ENCODE results near the gene ADARB1. TPM values are rescaled to one million over a fixed set of nuclear protein-coding genes. Genes with fewer than 3 reads are reported as not detected.

The ADARB1 gene
- total and polyA plus RNA-seq, 8 donors, result 3.2 to 33.9 (median 9.4) TPM

GRCh38 chr21:45158491-45159423 is 84.4 kb downstream of the ADARB1 start:
- no peak overlapping the region for H3K27ac ChIP-seq
- H3K9me3 ChIP-seq, result no peaks in the 10 kb centered on the region
- intact Hi-C loops (cut with DNase I; ENCODE audit: low total_unique reads), result no loop called here
- TF ChIP-seq POLR2A (IDR thresholded peaks at IDR 0.05), result no peak
- no peak for TF ChIP-seq EP300 (IDR thresholded peaks at IDR 0.05)
- WGBS, 5 donors, result 81 to 86% (median 84%) methylated on average over 14 to 16 of the region's 16 CpGs
- peaks cover 0 to 18% (median 0%) of the 10 kb centered on the region in 4 donors for H3K36me3 ChIP-seq
- peaks cover 0 to 40% (median 7%) of the 10 kb centered on the region in 4 donors for H3K4me1 ChIP-seq
- H3K4me3 ChIP-seq, result no peak overlapping the region
- no peak for DNase-seq
- H3K27me3 ChIP-seq, result no peaks in the 10 kb centered on the region

GRCh38 chr21:45160198-45160597 is 85.8 kb downstream of the ADARB1 start:
- TF ChIP-seq POLR2AphosphoS5 (IDR thresholded peaks at IDR 0.05) (no peak), CTCF (IDR thresholded peaks at IDR 0.05) (no peak), POLR2A (IDR thresholded peaks at IDR 0.05) (no peak), EP300 (IDR thresholded peaks at IDR 0.05) (no peak)
- no peaks in the 10 kb centered on the region for H3K27me3 ChIP-seq
- 92 to 99% (median 97%) methylated on average over 7 of the region's 7 CpGs for WGBS, 5 donors
- no peak for DNase-seq
- no peaks in the 10 kb centered on the region for H3K9me3 ChIP-seq
- no peak overlapping the region for H3K4me3 ChIP-seq
- intact Hi-C loops (cut with DNase I; ENCODE audit: low total_unique reads), result no loop called here
- peaks cover 0 to 38% (median 3%) of the 10 kb centered on the region in 4 donors for H3K4me1 ChIP-seq
- H3K36me3 ChIP-seq, result peaks cover 0 to 18% (median 0%) of the 10 kb centered on the region in 4 donors
- no peak overlapping the region for H3K27ac ChIP-seq

- Histone ChIP-seq H3K9me3 (no peaks in the 10 kb centered on the region), H3K27me3 (no peaks in the 10 kb centered on the region), H3K4me3 (no peak overlapping the region), H3K27ac (no peak overlapping the region), H3K36me3 (peaks cover 0 to 18% (median 0%) of the 10 kb centered on the region in 4 donors), H3K4me1 (peaks cover 0 to 41% (median 2%) of the 10 kb centered on the region in 4 donors)
- 59 to 76% (median 73%) methylated on average over 9 to 18 of the region's 18 CpGs for WGBS, 5 donors
- TF ChIP-seq CTCF (IDR thresholded peaks at IDR 0.05) (no peak), EP300 (IDR thresholded peaks at IDR 0.05) (no peak), POLR2A (IDR thresholded peaks at IDR 0.05) (no peak), POLR2AphosphoS5 (IDR thresholded peaks at IDR 0.05) (no peak)
- DNase-seq, result no peak
- intact Hi-C loops (cut with DNase I; ENCODE audit: low total_unique reads), result no loop called here
Observed at GRCh38 chr21:45161038-45161945, 86.9 kb downstream of the ADARB1 start.

GRCh38 chr21:45162115-45162514 is 87.7 kb downstream of the ADARB1 start:
- peaks cover 0 to 49% (median 5%) of the 10 kb centered on the region in 4 donors for H3K4me1 ChIP-seq
- TF ChIP-seq POLR2AphosphoS5 (IDR thresholded peaks at IDR 0.05) (no peak), POLR2A (IDR thresholded peaks at IDR 0.05) (no peak), EP300 (IDR thresholded peaks at IDR 0.05) (no peak), CTCF (IDR thresholded peaks at IDR 0.05) (no peak)
- no peaks in the 10 kb centered on the region for H3K9me3 ChIP-seq
- no peak for DNase-seq
- intact Hi-C loops (cut with DNase I; ENCODE audit: low total_unique reads), result no loop called here
- 68 to 95% (median 86%) methylated on average over 6 to 8 of the region's 8 CpGs for WGBS, 5 donors
- no peak overlapping the region for H3K27ac ChIP-seq
- H3K27me3 ChIP-seq, result no peaks in the 10 kb centered on the region
- H3K4me3 ChIP-seq, result no peak overlapping the region
- H3K36me3 ChIP-seq, result peaks cover 0 to 18% (median 0%) of the 10 kb centered on the region in 4 donors

All from stomach (tissue), 9 donors.